ENCODE measurements around the gene MYH11.

The MYH11 gene

GRCh38 chr16:15882563-15882962, 25.7 kb upstream of the MYH11 start:
- Histone ChIP-seq H3K4me3 (no peak overlapping the region), H3K36me3 (peaks cover 8 to 40% (median 39%) of the 10 kb centered on the region in 3 donors), H3K4me1 (peaks cover 0 to 32% (median 8%) of the 10 kb centered on the region in 4 donors), H3K9me3 (no peaks in the 10 kb centered on the region), H3K27ac (no peak overlapping the region), H3K27me3 (no peaks in the 10 kb centered on the region)
- no peak for DNase-seq
- TF ChIP-seq, protein P1, sequence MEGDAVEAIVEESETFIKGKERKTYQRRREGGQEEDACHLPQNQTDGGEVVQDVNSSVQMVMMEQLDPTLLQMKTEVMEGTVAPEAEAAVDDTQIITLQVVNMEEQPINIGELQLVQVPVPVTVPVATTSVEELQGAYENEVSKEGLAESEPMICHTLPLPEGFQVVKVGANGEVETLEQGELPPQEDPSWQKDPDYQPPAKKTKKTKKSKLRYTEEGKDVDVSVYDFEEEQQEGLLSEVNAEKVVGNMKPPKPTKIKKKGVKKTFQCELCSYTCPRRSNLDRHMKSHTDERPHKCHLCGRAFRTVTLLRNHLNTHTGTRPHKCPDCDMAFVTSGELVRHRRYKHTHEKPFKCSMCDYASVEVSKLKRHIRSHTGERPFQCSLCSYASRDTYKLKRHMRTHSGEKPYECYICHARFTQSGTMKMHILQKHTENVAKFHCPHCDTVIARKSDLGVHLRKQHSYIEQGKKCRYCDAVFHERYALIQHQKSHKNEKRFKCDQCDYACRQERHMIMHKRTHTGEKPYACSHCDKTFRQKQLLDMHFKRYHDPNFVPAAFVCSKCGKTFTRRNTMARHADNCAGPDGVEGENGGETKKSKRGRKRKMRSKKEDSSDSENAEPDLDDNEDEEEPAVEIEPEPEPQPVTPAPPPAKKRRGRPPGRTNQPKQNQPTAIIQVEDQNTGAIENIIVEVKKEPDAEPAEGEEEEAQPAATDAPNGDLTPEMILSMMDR (IDR thresholded peaks at IDR 0.05): no peak
- intact Hi-C loops (cut with DNase I; ENCODE audit: low total_unique reads): no loop called here

DNA sequence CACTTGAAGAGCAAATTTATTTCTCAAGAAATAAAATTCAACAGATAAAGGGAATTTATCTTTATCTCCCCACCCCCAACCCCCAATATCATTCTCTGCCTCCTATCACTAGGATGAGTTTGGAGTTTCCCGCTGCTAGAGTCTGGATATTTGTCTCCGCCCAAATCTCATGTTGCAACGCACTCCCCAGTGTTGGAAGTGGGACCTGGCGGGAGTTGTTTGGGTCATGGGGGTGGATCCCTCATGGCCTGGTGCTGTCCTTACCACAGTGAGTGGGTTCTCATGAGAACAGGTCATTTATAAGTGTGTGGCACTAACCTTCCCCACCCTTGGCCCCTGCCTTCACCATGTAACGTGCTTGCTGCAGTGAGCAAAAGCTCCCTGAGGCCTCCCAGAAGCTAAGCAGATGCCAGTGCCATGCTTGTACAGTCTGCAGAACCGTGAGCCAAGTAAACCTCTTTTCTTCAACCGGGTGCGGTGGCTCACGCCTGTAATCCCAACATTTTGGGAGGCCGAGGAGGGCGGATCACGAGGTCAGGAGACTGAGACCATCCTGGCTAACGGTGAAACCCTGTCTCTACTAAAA, 25.1 kb upstream of the MYH11 start:
- TF ChIP-seq, protein P1 (IDR thresholded peaks at IDR 0.05): no peak
- Histone ChIP-seq H3K4me3 (no peak overlapping the region), H3K4me1 (peaks cover 0 to 25% (median 1%) of the 10 kb centered on the region in 4 donors), H3K9me3 (no peaks in the 10 kb centered on the region), H3K36me3 (peaks cover 8 to 47% (median 46%) of the 10 kb centered on the region in 3 donors), H3K27ac (no peak overlapping the region), H3K27me3 (no peaks in the 10 kb centered on the region)
- DNase-seq: no peak
- intact Hi-C loops (cut with DNase I; ENCODE audit: low total_unique reads): no loop called here

GRCh38 chr16:15880434-15881308, 23.8 kb upstream of the MYH11 start:
- TF ChIP-seq, protein P1 (IDR thresholded peaks at IDR 0.05): no peak
- Histone ChIP-seq H3K36me3 (peaks cover 8 to 59% (median 46%) of the 10 kb centered on the region in 3 donors), H3K4me3 (no peak overlapping the region), H3K4me1 (peaks cover 0 to 13% (median 0%) of the 10 kb centered on the region in 4 donors), H3K9me3 (no peaks in the 10 kb centered on the region), H3K27ac (no peak overlapping the region), H3K27me3 (no peaks in the 10 kb centered on the region)
- intact Hi-C loops (cut with DNase I; ENCODE audit: low total_unique reads): no loop called here
- no peak for DNase-seq

DNA sequence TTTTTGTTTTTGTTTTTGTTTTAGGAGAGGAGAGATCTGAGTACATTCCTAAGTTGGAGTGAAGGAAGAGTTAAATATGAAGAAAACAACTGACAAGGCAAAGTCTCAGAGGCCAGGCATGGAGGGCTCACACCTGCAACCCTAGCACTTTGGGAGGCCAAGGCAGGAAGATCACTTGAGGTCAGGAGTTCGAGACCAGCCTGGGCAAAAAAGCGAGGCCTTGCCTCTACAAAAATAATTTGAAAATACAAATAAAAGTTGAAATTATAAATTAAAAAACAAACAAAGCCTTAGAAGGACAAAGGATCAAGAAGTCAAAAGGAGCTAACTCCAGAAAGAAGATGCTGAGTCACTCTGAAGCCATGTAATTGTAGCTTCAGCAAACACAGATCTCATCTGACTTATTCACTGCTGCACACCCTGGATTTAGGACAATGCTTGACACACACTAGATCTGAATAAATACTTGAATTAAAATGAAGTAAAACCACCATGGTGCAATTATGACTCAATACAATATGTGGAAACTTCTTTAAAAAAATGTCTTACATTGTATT, 22.5 kb upstream of the MYH11 start:
- intact Hi-C loops (cut with DNase I; ENCODE audit: low total_unique reads): loop anchor here (5.0 kb wide), 1 partner anchor 243 kb away; no protein-coding TSS in a partner anchor
- TF ChIP-seq, protein P1 (IDR thresholded peaks at IDR 0.05): no peak
- Histone ChIP-seq H3K4me3 (no peak overlapping the region), H3K9me3 (no peaks in the 10 kb centered on the region), H3K27ac (peak overlapping the region in 1 of 2 donors; percentile 36), H3K36me3 (peaks cover 8 to 62% (median 46%) of the 10 kb centered on the region in 3 donors), H3K27me3 (no peaks in the 10 kb centered on the region), H3K4me1 (peaks cover 0 to 22% (median 6%) of the 10 kb centered on the region in 4 donors)
- no peak for DNase-seq

GRCh38 chr16:15876503-15876902, 19.7 kb upstream of the MYH11 start:
- TF ChIP-seq, protein P1 (IDR thresholded peaks at IDR 0.05): no peak
- H3K4me1 ChIP-seq: peaks cover 0 to 23% (median 6%) of the 10 kb centered on the region in 4 donors
- peaks cover 0 to 45% (median 30%) of the 10 kb centered on the region in 3 donors for H3K36me3 ChIP-seq
- H3K9me3 ChIP-seq: no peaks in the 10 kb centered on the region
- intact Hi-C loops (cut with DNase I; ENCODE audit: low total_unique reads): loop anchor here (5.0 kb wide), 1 partner anchor 246 kb away; no protein-coding TSS in a partner anchor
- H3K4me3 ChIP-seq: no peak overlapping the region
- H3K27ac ChIP-seq: no peak overlapping the region
- no peak for DNase-seq
- H3K27me3 ChIP-seq: no peaks in the 10 kb centered on the region

Measured in tibial artery (tissue), 4 donors.